ENCODE results near the gene VIT.

VIT gene

GRCh38 chr2:36696533-36696932 is at the start of gene VIT:
Gene VIT, plus strand, starts transcription at chr2:36696707. Its CDS starts 19,664 bp downstream, at chr2:36716371.
- DNase-seq, result no peak

- no peak for DNase-seq
Measured at GRCh38 chr2:36650031-36650829, 46.3 kb upstream of the VIT start.

- DNase-seq, result no peak
Measured at GRCh38 chr2:36653155-36653554, 43.4 kb upstream of the VIT start.

GRCh38 chr2:36653967-36654694 is 42.4 kb upstream of the VIT start:
- DNase-seq, result no peak

GRCh38 chr2:36655453-36655852 is 41.1 kb upstream of the VIT start:
- DNase-seq, result no peak

- no peak for DNase-seq
Measured at GRCh38 chr2:36657703-36658102, 38.8 kb upstream of the VIT start.

GRCh38 chr2:36658277-36658748 is 38.2 kb upstream of the VIT start:
- DNase-seq, result no peak

- DNase-seq, result no peak
Measured at GRCh38 chr2:36659218-36659617, 37.3 kb upstream of the VIT start.

GRCh38 chr2:36659872-36660312 is 36.6 kb upstream of the VIT start:
- no peak for DNase-seq

- DNase-seq, result no peak
Measured at GRCh38 chr2:36662638-36663037, 33.9 kb upstream of the VIT start.

GRCh38 chr2:36663295-36663694 is 33.2 kb upstream of the VIT start:
- DNase-seq, result no peak

- DNase-seq, result no peak
Measured at GRCh38 chr2:36663851-36664695, 32.4 kb upstream of the VIT start.

- DNase-seq, result no peak
Measured at GRCh38 chr2:36664696-36665076, 31.8 kb upstream of the VIT start.

GRCh38 chr2:36667931-36668330 is 28.6 kb upstream of the VIT start:
- no peak for DNase-seq

GRCh38 chr2:36670881-36671595 is 25.5 kb upstream of the VIT start:
- DNase-seq, result no peak

- no peak for DNase-seq
Measured at GRCh38 chr2:36671731-36672130, 24.8 kb upstream of the VIT start.

GRCh38 chr2:36672199-36672598 is 24.3 kb upstream of the VIT start:
- DNase-seq, result no peak

- no peak for DNase-seq
Measured at GRCh38 chr2:36675579-36676282, 20.8 kb upstream of the VIT start.

GRCh38 chr2:36676364-36676763 is 20.1 kb upstream of the VIT start:
- no peak for DNase-seq

- DNase-seq, result no peak
Measured at GRCh38 chr2:36677386-36677785, 19.1 kb upstream of the VIT start.

GRCh38 chr2:36677996-36678605 is 18.4 kb upstream of the VIT start:
- no peak for DNase-seq

All from activated CD4-positive, alpha-beta T cell treated with anti-CD3 and anti-CD28 coated beads, Interleukin-2, amount 50 U/mL, for 1 hour (primary cell).